Tibial nerve (tissue), 4 donors: ENCODE measurements around the gene EXOC6B. TPM values are rescaled to one million over a fixed set of nuclear protein-coding genes. Genes with fewer than 3 reads are reported as not detected.

ENCODE experiments used
- DNase-seq, 2 donors: peaks; one replicate each; pipeline ENCODE4 v3.0.0-alpha.2; 2019; ENCODE audit warnings: low spot score in 2 of 2
- H3K27ac ChIP-seq, 4 donors: fragments of 200-600 bp; sonication (generic) in 3 of 4; one replicate each; pipeline ENCODE4 v1.5.1; 2017 to 2019; ENCODE audit warnings: mild to moderate bottlenecking in 1 of 4
- H3K27me3 ChIP-seq, 2 donors: fragments of 200-600 bp; sonication (generic) in 1 of 2; one replicate each; pipeline versions ENCODE4 v1.5.1 to v1.6.0; 2017 to 2019
- H3K36me3 ChIP-seq, 3 donors: fragments of 200-600 bp; sonication (generic); one replicate each; pipeline ENCODE4 v1.5.1; 2018 to 2019
- H3K4me1 ChIP-seq, 4 donors: fragments of 200-600 bp; sonication (generic) in 3 of 4; one replicate each; pipeline ENCODE4 v1.5.1; 2017 to 2019
- H3K4me3 ChIP-seq, 4 donors: fragments of 200-600 bp; sonication (generic) in 3 of 4; one replicate each; pipeline ENCODE4 v1.5.1; 2017 to 2019; ENCODE audit warnings: mild to moderate bottlenecking in 1 of 4, moderate library complexity in 1 of 4
- H3K9me3 ChIP-seq, 4 donors: fragments of 200-600 bp; sonication (generic) in 3 of 4; one replicate each; pipeline ENCODE4 v1.5.1; 2017 to 2019
- CTCF ChIP-seq, 5 experiments: fragments of 200-600 bp in 3 of 5; fragments of 450-650 bp in 2 of 5; sonication (generic) in 3 of 5; IDR thresholded peaks; one replicate each; pipeline ENCODE4 v1.5.1; 2016 to 2019; ENCODE audit warnings: antibody characterized with exemption in 5 of 5, mild to moderate bottlenecking in 3 of 5, moderate library complexity in 2 of 5
- EP300 ChIP-seq, 2 donors: sonication (generic); formaldehyde crosslinking; IDR thresholded peaks; one replicate each; pipeline ENCODE4 v1.6.1; 2017; ENCODE audit warnings: antibody characterized with exemption in 2 of 2, mild to moderate bottlenecking in 1 of 2
- POLR2A ChIP-seq, 2 donors: fragments of 450-650 bp; IDR thresholded peaks; one replicate each; pipeline ENCODE4 v1.6.1; 2017; ENCODE audit warnings: antibody characterized with exemption in 2 of 2, mild to moderate bottlenecking in 2 of 2, moderate library complexity in 2 of 2
- WGBS, 2 donors: methylation state at CpG; one replicate each; pipeline ENCODE4 v1.1.5; 2018; 5-methylcytosine and 5-hydroxymethylcytosine counted together
- total RNA-seq, 4 donors: library from RNA; depleted of rRNA; stranded (reverse); fragments of >200 nt; gene quantifications; one replicate each; pipeline ENCODE4 v1.1.0, GENCODE V29; 2016

EXOC6B gene
- total RNA-seq, 4 donors from 2014 or later: 22.1 to 41.1 (median 30.3) TPM

- 88 to 89% methylated on average over 2 of the region's 2 CpGs for WGBS, 2 donors
- TF ChIP-seq EP300 (IDR thresholded peaks at IDR 0.05): no peak
- TF ChIP-seq CTCF (IDR thresholded peaks at IDR 0.05): no peak
- no peak for TF ChIP-seq POLR2A (IDR thresholded peaks at IDR 0.05)
These were observed 14.2 kb upstream of the EXOC6B start for GRCh38 chr2:72840066-72840465.

GRCh38 chr2:72837171-72837570, 11.3 kb upstream of the EXOC6B start:
- Histone ChIP-seq H3K4me1 (no peaks in the 10 kb centered on the region), H3K27ac (no peak overlapping the region), H3K9me3 (no peaks in the 10 kb centered on the region), H3K36me3 (no peaks in the 10 kb centered on the region), H3K4me3 (no peak overlapping the region), H3K27me3 (peaks cover 0 to 2% of the 10 kb centered on the region in 2 donors)
- WGBS, 2 donors: 82 to 90% methylated on average over 4 of the region's 4 CpGs
- TF ChIP-seq POLR2A (IDR thresholded peaks at IDR 0.05) (no peak), CTCF (IDR thresholded peaks at IDR 0.05) (no peak), EP300 (IDR thresholded peaks at IDR 0.05) (no peak)
- no peak for DNase-seq

More at GRCh38 chr2:72840066-72840465, 14.2 kb upstream of the EXOC6B start:
- H3K9me3 ChIP-seq: no peaks in the 10 kb centered on the region
- no peaks in the 10 kb centered on the region for H3K4me1 ChIP-seq
- H3K27me3 ChIP-seq: peaks cover 0 to 2% of the 10 kb centered on the region in 2 donors
- no peak for DNase-seq
- no peaks in the 10 kb centered on the region for H3K36me3 ChIP-seq
- no peak overlapping the region for H3K27ac ChIP-seq
- no peak overlapping the region for H3K4me3 ChIP-seq

- TF ChIP-seq EP300 (IDR thresholded peaks at IDR 0.05) (no peak), CTCF (IDR thresholded peaks at IDR 0.05) (no peak), POLR2A (IDR thresholded peaks at IDR 0.05) (no peak)
- WGBS, 2 donors: 83 to 84% methylated on average over 1 of the region's 1 CpG
- Histone ChIP-seq H3K9me3 (no peaks in the 10 kb centered on the region), H3K4me3 (no peak overlapping the region), H3K4me1 (no peaks in the 10 kb centered on the region), H3K36me3 (no peaks in the 10 kb centered on the region), H3K27ac (no peak overlapping the region), H3K27me3 (no peaks in the 10 kb centered on the region)
- no peak for DNase-seq
These were observed 9.6 kb upstream of the EXOC6B start for GRCh38 chr2:72835403-72835802.

- no peak overlapping the region for H3K4me3 ChIP-seq
- H3K36me3 ChIP-seq: no peaks in the 10 kb centered on the region
- 70 to 75% methylated on average over 1 of the region's 1 CpG for WGBS, 2 donors
- H3K4me1 ChIP-seq: no peaks in the 10 kb centered on the region
- no peak for TF ChIP-seq POLR2A (IDR thresholded peaks at IDR 0.05)
- TF ChIP-seq CTCF (IDR thresholded peaks at IDR 0.05): no peak
- TF ChIP-seq EP300 (IDR thresholded peaks at IDR 0.05): no peak
- DNase-seq: no peak
- no peaks in the 10 kb centered on the region for H3K27me3 ChIP-seq
- no peaks in the 10 kb centered on the region for H3K9me3 ChIP-seq
- no peak overlapping the region for H3K27ac ChIP-seq
These were observed 8.8 kb upstream of the EXOC6B start for GRCh38 chr2:72834596-72834995.

- TF ChIP-seq EP300 (IDR thresholded peaks at IDR 0.05): no peak
- no peaks in the 10 kb centered on the region for H3K4me1 ChIP-seq
- H3K9me3 ChIP-seq: no peaks in the 10 kb centered on the region
- no peak for DNase-seq
- H3K4me3 ChIP-seq: no peak overlapping the region
- no peak overlapping the region for H3K27ac ChIP-seq
- 73 to 83% methylated on average over 5 of the region's 5 CpGs for WGBS, 2 donors
- no peaks in the 10 kb centered on the region for H3K36me3 ChIP-seq
- no peaks in the 10 kb centered on the region for H3K27me3 ChIP-seq
These were observed 7.4 kb upstream of the EXOC6B start for GRCh38 chr2:72833084-72833714.
